Kidney tubule cell (primary cell): ENCODE results near the gene INPP5B.
A peak's percentile ranks its signal among the peaks of the same experiment; 100 is the strongest.
"Not testable (repeated sequence)": the region's sequence is repeated elsewhere in the genome, so short reads cannot be mapped to it uniquely, and the experiment has no call there.

ENCODE experiments used
- DNase-seq: peaks from one replicate; pipeline ENCODE4 v3.0.0-alpha.2; 2018; ENCODE audit warnings: low spot score

The INPP5B gene

DNA sequence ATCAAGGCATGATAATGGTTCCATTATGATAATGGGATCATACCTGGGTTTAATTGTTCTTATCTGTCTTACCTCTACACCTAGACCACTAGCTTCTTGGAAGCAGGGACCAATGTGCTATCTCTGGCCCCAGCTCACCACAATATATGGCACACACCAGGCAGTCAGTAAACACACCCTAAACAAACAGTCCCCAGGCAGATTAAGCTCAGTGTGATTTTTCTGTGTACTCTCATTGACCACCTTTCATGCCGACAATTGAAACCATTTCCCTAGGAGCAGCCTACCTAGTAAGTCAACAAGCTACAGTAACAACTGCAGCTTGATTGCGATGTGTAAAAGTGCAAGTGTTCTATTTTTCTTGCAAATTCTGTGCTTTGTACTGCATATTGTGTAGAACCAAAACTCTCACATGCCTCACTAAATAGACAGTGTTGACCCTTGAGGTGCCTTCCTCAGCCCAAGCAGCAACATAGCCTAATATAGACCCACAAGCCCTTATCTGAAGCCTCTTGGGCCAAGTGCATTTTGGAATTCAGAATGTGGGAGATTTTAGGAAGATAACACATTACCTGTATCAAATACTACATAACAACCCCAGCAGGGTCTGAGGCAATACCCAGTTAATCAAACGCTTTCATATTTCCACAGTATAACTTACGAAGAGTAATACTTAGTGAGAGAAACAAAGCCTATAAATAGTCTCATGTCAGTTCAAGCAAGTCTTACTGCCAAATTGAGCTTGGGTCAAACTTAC lies 32.0 kb downstream of the INPP5B start:
- no peak for DNase-seq

- DNase-seq, result not testable (repeated sequence)
Measured at GRCh38 chr1:37911478-37911877, 35.4 kb downstream of the INPP5B start.

- not testable (repeated sequence) for DNase-seq
Measured at GRCh38 chr1:37910886-37911285, 36.0 kb downstream of the INPP5B start.

DNA sequence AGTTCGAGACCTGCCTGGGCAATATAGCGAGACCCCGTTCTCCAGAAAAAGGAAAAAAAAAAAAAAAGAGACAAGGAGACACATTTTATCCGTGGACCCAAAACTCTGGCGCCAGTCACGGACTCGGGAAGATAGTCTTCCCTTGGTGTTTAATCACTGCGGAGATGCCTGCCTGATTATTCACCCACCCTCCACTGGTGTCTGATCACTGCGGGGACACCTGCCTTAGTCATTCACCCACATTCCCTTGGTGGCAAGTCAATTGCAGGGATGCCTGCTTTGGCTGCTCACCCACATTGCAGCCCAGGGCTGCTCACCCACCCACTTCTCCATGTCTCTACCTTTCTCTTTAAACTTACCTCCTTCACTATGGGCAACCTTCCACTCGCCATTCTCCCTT lies 38.3 kb downstream of the INPP5B start:
- not testable (repeated sequence) for DNase-seq

- not testable (repeated sequence) for DNase-seq
Measured at GRCh38 chr1:37907416-37908125, 39.3 kb downstream of the INPP5B start.

- DNase-seq, result not testable (repeated sequence)
Measured at GRCh38 chr1:37906591-37906990, 40.3 kb downstream of the INPP5B start.

DNA sequence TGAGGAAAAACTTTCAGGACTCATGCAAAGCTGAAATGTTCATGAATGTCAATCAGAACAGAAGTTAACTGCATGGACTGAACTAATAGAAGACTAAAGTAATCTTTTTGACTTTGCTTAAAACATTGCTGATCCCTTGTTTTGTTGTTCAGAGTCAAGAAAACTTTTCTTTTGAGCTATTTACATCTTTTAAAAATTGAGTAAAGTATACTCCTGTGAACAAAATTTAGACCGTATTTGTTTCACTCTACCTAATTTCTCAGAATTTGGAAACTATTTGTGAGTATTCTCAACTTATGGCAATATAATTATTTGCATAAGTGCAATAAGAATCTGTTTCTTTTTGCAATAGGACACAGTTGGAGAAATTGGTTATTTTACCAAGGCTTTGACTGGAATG lies 41.1 kb downstream of the INPP5B start:
- DNase-seq, result no peak

DNA sequence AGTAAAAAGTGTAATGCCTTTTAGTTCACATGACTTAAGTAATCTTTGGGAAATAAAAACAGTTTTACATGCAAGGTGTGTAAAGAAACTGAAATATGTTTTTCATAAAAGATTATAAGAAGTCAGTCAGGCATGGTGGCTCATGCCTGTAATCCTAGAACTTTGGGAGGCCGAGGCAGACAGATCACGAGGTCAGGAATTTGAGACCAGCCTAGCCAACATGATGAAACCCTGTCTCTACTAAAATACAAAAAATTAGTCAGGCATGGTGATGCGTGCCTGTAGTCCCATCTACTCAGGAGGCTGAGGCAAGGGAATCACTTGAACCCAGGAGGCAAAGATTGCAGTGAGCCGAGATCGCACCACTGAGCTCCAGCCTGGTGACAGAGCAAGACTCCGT lies 42.9 kb downstream of the INPP5B start:
- DNase-seq, result not testable (repeated sequence)

GRCh38 chr1:37902983-37903382 lies 43.9 kb downstream of the INPP5B start:
- DNase-seq, result no peak

DNA sequence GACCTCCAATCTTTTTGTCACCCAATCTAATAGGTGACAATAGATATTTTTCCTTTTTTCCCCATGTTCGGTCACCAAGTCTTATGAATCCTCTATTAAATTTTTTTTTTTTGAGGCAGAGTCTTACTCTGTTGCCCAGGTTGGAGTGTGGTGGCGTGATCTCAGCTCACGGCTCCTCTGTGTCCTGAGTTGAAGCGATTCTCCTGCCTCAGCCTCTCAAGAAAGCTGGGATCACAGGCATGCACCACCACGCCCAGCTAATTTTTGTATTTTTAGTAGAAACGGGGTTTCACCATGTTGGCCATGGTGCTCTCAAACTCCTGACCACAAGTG lies 45.0 kb downstream of the INPP5B start:
- no peak for DNase-seq

DNA sequence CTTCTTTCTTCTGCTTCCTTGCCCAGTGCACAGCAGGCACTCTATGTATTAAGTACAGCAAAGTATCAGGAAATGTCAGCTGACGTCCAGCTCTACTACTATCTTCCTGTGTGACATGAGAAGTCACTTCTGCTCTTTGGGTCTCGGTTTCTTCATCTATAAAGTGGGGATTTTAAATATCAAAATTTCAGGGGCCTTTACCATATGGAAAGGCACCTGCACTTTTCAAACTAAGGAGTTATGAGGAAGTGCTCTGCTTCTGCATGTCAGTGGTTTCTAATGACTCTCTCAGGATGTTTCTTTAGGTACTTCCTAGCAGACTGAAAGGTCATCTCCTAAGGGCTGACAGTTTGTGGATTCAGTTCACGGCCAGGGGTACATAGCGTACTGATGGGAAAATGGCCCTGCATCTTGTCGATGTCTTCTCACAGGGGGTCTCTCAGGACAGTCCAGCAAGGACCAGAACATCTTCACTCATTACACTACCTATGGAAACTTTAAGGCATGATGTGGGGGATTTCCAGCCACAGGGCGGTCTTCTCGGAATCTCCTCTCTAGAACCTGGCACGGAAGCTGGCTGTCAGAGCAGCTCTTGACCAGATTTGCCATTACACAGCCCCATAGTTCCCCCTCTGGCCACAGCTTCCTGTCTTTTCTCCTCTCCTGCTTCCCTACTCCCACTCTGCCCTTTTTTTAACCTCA lies 45.5 kb downstream of the INPP5B start:
- DNase-seq, result no peak

GRCh38 chr1:37897563-37897962 lies 49.3 kb downstream of the INPP5B start:
- not testable (repeated sequence) for DNase-seq

DNA sequence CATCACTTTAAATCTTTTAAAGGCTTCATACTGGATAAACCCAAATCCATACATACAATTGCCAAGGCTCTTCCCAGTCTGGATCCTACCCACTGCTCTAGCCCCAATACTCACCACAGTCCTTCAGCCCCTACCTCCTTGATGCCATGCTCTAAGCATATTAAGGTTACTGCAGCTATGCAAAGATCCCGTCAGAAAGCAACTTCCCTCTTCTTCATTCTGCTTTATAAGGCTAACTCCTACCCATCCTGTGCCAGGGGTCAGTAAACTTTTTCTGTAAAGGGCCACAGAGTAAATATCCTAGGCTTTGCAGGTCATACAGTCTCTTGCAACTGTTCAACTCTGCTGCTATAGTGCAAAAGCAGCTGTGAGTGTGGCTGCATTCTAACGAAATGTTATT lies 53.2 kb downstream of the INPP5B start:
- DNase-seq, result no peak

- DNase-seq, result no peak
Measured at GRCh38 chr1:37892151-37893047, 54.5 kb downstream of the INPP5B start.

DNA sequence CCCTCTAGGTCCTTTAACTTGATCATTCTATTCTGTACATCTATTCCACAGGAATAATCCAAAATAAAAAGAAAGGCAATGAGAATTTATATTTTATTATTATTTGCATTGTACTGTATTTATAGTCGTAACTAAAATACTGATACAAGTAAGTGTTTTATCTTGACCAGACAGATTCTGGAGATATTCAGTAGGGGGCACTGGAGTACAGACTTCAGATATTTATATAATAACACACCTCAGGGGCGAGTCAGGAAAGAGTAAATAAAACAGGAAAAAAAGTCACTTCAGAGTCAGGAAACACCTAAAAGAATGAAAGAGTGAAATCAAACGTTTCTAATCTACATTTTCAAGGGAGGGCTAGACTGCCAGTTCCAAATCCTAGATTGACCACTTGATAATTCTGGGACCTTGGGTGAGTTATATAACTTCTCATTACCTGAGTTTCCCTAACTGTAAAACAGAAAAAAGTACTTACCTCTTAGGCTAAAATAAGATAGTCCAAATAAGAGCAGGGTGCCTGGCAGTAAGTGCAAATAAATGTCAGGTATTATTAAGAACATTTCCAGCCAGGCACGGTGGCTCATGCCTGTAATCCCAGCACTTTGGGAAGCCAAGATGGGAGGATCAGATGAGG lies 56.4 kb downstream of the INPP5B start:
- DNase-seq, result peak; percentile 59

DNA sequence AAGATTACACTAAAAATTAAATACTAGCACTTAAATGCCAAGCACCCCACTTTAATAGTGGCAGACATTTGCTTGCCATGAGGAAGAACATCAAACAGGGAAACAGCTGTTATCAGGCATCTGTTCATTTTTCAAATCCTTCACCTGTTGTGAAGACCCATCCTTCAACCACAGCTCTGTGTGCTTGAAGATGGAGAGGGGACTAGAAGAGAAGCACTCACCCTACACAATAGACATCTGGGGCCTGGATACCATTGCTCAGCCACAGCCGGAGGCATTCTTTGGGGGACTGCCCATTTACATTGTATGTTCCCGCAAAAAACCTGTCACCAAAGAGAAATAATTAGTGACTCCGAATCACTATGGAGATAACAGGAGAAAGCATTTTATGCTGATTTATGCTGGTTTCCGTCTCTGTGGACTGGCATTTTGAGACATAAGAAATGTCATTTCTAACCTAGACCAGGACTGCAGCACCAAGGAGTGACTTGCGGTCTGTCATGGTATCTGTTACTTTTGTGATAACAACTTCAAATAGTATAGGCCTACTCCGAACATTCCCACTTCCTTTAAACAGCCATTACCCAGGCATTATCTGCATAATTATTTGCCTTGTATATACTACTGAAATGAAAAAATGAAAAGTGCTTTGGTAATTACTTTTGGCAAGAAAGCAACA lies 58.7 kb downstream of the INPP5B start:
- no peak for DNase-seq

- no peak for DNase-seq
Measured at GRCh38 chr1:37884145-37884544, 62.7 kb downstream of the INPP5B start.

- DNase-seq, result no peak
Measured at GRCh38 chr1:37883671-37884070, 63.2 kb downstream of the INPP5B start.

- DNase-seq, result no peak
Measured at GRCh38 chr1:37879865-37880264, 67.0 kb downstream of the INPP5B start.

DNA sequence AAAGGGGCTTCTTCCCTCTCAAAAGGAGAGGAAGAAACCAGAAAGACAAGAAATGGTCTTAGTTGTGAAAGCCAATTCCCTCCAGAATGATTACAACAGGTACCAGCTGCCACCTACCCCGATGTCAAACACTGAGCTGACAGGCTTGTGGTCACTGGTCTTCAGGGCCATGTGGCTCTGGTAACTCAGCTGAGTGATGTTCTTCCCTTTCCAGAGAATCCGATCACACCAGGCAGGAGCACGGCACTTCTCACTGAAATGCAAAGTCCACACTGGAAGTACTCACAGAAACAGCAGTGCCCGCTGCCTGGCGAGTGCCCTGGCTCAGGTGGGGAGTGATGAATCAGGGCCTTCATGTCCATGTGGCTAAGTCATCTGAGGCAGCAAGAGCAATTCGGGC lies 68.8 kb downstream of the INPP5B start:
- peak; percentile 16 for DNase-seq

- DNase-seq, result peak; percentile 19
Measured at GRCh38 chr1:37875833-37876232, 71.0 kb downstream of the INPP5B start.
